ENCODE results near the gene IL6ST.

Gene IL6ST

GRCh38 chr5:55894135-55894534, 100.6 kb downstream of the IL6ST start:
- no peak for DNase-seq (ENCODE audit: low read depth)

GRCh38 chr5:55892479-55892878, 102.3 kb downstream of the IL6ST start:
- no peak for DNase-seq (ENCODE audit: low read depth)

- no peak for DNase-seq (ENCODE audit: low read depth)
Observed at GRCh38 chr5:55888205-55888604, 106.6 kb downstream of the IL6ST start.

- no peak for DNase-seq (ENCODE audit: low read depth)
Observed at GRCh38 chr5:55885359-55885758, 109.4 kb downstream of the IL6ST start.

Measured in stimulated activated CD4-positive, alpha-beta T cell treated with anti-CD3 and anti-CD28 coated beads, Interleukin-2, amount 100 ng/mL, for 4 hours (primary cell).